GM18520 (cell line): ENCODE measurements around the gene TRIO.

Source experiments
- ATAC-seq: cut with Tn5 transposase; IDR thresholded peaks from one replicate; pipeline ENCODE4 v1.9.1; 2021; ENCODE audit not compliant: unreplicated experiment

TRIO gene

GRCh38 chr5:14281746-14282181, 138.6 kb downstream of the TRIO start:
- peak; percentile 76 for ATAC-seq

- no peak for ATAC-seq
These were observed 140.0 kb downstream of the TRIO start for GRCh38 chr5:14283139-14283538.

GRCh38 chr5:14284392-14285148, 141.4 kb downstream of the TRIO start:
- no peak for ATAC-seq

GRCh38 chr5:14286007-14286406, 142.9 kb downstream of the TRIO start:
- ATAC-seq, result no peak

GRCh38 chr5:14286574-14287421, 143.7 kb downstream of the TRIO start:
- peak; percentile 78 for ATAC-seq

GRCh38 chr5:14292766-14293658, 149.9 kb downstream of the TRIO start:
- ATAC-seq, result no peak

- no peak for ATAC-seq
These were observed 152.5 kb downstream of the TRIO start for GRCh38 chr5:14295610-14296009.

GRCh38 chr5:14296533-14297331, 153.6 kb downstream of the TRIO start:
- ATAC-seq, result no peak

- ATAC-seq, result no peak
These were observed 154.6 kb downstream of the TRIO start for GRCh38 chr5:14297697-14298096.

- no peak for ATAC-seq
These were observed 155.1 kb downstream of the TRIO start for GRCh38 chr5:14298126-14298847.

GRCh38 chr5:14299666-14300065, 156.5 kb downstream of the TRIO start:
- no peak for ATAC-seq

- no peak for ATAC-seq
These were observed 158.0 kb downstream of the TRIO start for GRCh38 chr5:14301186-14301585.

GRCh38 chr5:14302330-14302729, 159.2 kb downstream of the TRIO start:
- no peak for ATAC-seq

- ATAC-seq, result no peak
These were observed 161.9 kb downstream of the TRIO start for GRCh38 chr5:14305045-14305444.

- ATAC-seq, result no peak
These were observed 163.2 kb downstream of the TRIO start for GRCh38 chr5:14306329-14306815.

- no peak for ATAC-seq
These were observed 165.4 kb downstream of the TRIO start for GRCh38 chr5:14308384-14309154.

- ATAC-seq, result no peak
These were observed 166.1 kb downstream of the TRIO start for GRCh38 chr5:14309199-14309598.

GRCh38 chr5:14309878-14310531, 166.9 kb downstream of the TRIO start:
- no peak for ATAC-seq
